ENCODE data around the gene COL5A2.

DNA sequence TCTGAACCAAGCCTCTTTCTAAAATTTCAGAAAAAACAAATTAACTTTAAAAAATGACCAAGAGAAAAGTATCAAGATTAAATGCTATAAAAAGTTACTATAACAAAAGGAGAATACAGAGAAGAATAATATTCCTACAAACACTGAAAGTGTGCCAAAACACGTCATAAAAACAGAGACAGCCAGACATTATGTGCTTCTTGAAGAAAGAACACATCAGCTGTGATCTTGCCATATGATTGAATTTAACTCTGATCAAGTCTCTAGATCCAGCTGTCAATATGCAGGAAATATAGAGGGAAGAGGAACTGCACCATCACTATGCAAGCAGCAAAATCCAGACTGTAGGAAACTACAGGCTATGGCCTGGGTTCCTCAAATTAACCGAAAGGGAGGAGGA, 33.7 kb upstream of the COL5A2 start:
- TF ChIP-seq, protein P1, sequence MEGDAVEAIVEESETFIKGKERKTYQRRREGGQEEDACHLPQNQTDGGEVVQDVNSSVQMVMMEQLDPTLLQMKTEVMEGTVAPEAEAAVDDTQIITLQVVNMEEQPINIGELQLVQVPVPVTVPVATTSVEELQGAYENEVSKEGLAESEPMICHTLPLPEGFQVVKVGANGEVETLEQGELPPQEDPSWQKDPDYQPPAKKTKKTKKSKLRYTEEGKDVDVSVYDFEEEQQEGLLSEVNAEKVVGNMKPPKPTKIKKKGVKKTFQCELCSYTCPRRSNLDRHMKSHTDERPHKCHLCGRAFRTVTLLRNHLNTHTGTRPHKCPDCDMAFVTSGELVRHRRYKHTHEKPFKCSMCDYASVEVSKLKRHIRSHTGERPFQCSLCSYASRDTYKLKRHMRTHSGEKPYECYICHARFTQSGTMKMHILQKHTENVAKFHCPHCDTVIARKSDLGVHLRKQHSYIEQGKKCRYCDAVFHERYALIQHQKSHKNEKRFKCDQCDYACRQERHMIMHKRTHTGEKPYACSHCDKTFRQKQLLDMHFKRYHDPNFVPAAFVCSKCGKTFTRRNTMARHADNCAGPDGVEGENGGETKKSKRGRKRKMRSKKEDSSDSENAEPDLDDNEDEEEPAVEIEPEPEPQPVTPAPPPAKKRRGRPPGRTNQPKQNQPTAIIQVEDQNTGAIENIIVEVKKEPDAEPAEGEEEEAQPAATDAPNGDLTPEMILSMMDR (IDR thresholded peaks at IDR 0.05), result no peak
- no peak for TF ChIP-seq POLR2AphosphoS5 (IDR thresholded peaks at IDR 0.05)
- no peak for TF ChIP-seq POLR2A (IDR thresholded peaks at IDR 0.05)
